ENCODE measurements around the gene KIAA0753. TPM values are rescaled to one million over a fixed set of nuclear protein-coding genes. Genes with fewer than 3 reads are reported as not detected.

KIAA0753 gene
- total RNA-seq, 6 experiments from 2014 or later = 3.7 to 6.5 (median 4.9) TPM

DNA sequence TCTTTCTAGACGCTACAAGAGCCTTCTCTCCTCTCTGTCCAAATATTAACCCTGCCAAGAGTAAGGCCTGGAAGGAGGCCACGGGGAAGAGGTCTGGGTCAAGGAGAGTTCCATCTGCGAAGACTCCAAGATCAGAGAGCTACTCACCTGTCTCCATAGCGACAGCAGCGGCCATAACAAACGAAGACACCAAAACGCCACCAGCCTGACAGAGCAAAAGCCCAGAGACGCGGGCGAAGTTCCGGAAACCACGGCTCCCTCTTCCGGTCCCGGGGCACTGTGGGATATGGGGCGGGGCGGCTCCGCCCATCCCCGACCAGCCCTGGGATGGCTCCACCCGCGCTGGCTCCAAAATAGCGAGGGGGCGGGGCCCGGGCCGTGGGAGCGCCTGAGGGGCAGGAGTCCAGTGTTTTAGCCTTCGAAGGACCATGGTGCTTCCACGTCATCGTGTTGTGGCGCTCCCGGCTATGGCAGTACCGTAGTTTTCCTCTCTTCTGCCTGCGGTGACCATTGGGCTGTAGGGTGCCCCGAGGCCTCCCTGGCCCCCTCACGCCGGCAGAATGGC is 10.9 kb upstream of the KIAA0753 start, which contains the start of the genes C17orf100 and MED31:
C17orf100 (plus strand) TSS at position 409 of the 565 bp plus-strand sequence; CDS start at position 561, 152 bp downstream.
MED31 (minus strand) TSS at position 252 of the 565 bp plus-strand sequence; CDS start at position 175, 77 bp downstream.
- H3K4me3 ChIP-seq = peak within 1 kb of the TSS; percentile 65 to 91 (median 72)
- no peaks in the 10 kb centered on the region for H3K27me3 ChIP-seq
- peak within 1 kb of the TSS; percentile 82 to 96 (median 83) for H3K27ac ChIP-seq
- H3K4me1 ChIP-seq = peaks cover 0 to 36% (median 12%) of the 10 kb centered on the region in 4 donors
- peak; percentile 97 to 98 (median 97) for DNase-seq
- 0% methylated on average over 1 of the region's 35 CpGs for WGBS (ENCODE audit: insufficient coverage, low coverage, low lambda C conversion rate, missing lambda C conversion rate)
- peaks cover 0 to 21% (median 3%) of the 10 kb centered on the region in 4 donors for H3K36me3 ChIP-seq
- peak; percentile 83 for TF ChIP-seq POLR2A (IDR thresholded peaks at IDR 0.05)
- TF ChIP-seq, protein P1, sequence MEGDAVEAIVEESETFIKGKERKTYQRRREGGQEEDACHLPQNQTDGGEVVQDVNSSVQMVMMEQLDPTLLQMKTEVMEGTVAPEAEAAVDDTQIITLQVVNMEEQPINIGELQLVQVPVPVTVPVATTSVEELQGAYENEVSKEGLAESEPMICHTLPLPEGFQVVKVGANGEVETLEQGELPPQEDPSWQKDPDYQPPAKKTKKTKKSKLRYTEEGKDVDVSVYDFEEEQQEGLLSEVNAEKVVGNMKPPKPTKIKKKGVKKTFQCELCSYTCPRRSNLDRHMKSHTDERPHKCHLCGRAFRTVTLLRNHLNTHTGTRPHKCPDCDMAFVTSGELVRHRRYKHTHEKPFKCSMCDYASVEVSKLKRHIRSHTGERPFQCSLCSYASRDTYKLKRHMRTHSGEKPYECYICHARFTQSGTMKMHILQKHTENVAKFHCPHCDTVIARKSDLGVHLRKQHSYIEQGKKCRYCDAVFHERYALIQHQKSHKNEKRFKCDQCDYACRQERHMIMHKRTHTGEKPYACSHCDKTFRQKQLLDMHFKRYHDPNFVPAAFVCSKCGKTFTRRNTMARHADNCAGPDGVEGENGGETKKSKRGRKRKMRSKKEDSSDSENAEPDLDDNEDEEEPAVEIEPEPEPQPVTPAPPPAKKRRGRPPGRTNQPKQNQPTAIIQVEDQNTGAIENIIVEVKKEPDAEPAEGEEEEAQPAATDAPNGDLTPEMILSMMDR (IDR thresholded peaks at IDR 0.05) = no peak
- no peaks in the 10 kb centered on the region for H3K9me3 ChIP-seq
- intact Hi-C loops (cut with DNase I) = no loop called here
- peak; percentile 94 to 98 (median 96) for ATAC-seq

DNA sequence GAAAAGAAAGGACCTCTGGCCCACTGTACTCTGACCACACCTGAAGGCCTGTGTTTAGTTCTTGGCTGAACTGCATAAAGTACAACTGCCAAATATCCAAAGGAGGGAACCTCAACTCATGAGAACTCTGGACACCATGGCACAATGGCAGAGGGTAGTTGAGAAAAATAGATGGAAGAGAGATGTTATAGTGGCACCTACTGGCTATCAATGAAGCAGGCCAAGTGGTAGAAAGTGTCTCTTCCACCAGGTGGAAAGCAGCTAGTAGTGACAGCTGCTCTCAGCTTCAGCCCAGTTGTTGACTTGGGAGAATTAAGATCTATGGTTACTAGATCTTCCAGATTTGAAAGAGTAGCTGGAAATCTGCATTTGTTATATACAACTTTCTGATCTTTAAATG is 7.7 kb upstream of the KIAA0753 start:
- no peak overlapping the region for H3K27ac ChIP-seq
- no peak for ATAC-seq
- no peaks in the 10 kb centered on the region for H3K27me3 ChIP-seq
- no peaks in the 10 kb centered on the region for H3K9me3 ChIP-seq
- TF ChIP-seq, protein P1 (IDR thresholded peaks at IDR 0.05) = peak; percentile 21 to 35 (median 32)
- no peak for TF ChIP-seq POLR2A (IDR thresholded peaks at IDR 0.05)
- intact Hi-C loops (cut with DNase I) = no loop called here
- no peak overlapping the region for H3K4me3 ChIP-seq
- no peak for DNase-seq
- H3K4me1 ChIP-seq = peaks cover 0 to 38% (median 7%) of the 10 kb centered on the region in 4 donors
- H3K36me3 ChIP-seq = peaks cover 0 to 39% (median 5%) of the 10 kb centered on the region in 4 donors

DNA sequence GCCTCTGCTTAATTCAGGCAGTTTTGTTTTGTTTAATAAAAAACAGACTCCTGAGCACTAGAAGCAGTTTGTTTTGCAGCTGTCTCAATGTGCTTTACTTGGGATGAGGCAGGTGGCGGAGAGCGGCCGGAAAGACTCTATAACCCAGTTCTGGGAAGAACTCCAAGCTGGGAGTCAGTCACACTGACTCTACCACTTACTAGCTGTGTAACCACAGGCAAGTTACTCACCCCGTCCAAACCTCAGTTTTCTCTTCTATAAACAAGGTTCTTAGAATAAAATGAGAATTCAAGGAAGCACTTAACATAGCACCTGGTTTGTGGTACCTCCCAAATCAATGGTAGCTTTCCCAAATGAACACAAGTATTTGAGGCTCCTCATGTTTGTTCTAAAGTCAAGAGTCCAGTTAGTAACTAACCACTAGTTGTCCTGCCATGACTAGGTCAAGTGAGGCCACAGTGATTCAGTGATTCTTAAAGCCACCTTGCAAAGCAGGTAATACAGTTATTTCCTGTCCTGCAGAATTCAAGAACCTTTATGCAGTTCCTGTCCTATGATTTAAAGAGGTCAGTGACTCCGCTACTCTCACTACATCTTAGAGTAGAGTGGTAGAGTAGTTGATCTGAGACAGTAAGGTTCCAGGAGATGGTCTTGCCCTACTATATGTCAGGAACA is 3.1 kb upstream of the KIAA0753 start:
- intact Hi-C loops (cut with DNase I) = no loop called here
- 100% methylated on average over 4 of the region's 5 CpGs for WGBS (ENCODE audit: insufficient coverage, low coverage, low lambda C conversion rate, missing lambda C conversion rate)
- no peak for TF ChIP-seq POLR2A (IDR thresholded peaks at IDR 0.05)
- TF ChIP-seq, protein P1 (IDR thresholded peaks at IDR 0.05) = no peak
- peaks cover 0 to 27% (median 7%) of the 10 kb centered on the region in 4 donors for H3K36me3 ChIP-seq
- no peaks in the 10 kb centered on the region for H3K9me3 ChIP-seq
- H3K4me1 ChIP-seq = peaks cover 0 to 40% (median 10%) of the 10 kb centered on the region in 4 donors
- no peak overlapping the region for H3K4me3 ChIP-seq
- no peak for DNase-seq
- ATAC-seq = no peak
- H3K27me3 ChIP-seq = no peaks in the 10 kb centered on the region
- no peak overlapping the region for H3K27ac ChIP-seq

DNA sequence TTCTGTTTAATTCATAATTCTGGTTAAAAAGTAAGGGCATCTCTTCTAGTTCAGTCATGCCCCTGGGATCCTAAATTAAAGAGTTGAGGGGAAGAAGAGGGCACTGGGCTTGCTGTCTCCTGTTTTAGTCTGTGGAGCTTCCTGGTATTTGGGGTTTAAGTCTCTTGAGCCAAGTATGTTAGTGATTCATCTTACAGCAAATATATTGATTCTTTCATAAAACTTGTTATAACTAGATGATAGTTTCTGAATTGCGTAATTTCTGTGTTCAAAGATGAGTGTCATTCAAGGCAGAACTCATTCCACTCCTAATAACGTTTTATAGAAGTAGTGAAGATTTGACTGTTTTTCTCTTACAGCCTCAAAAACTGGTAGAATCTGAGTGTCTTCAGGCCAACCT is 2.1 kb upstream of the KIAA0753 start:
- Histone ChIP-seq H3K9me3 (no peaks in the 10 kb centered on the region), H3K27me3 (no peaks in the 10 kb centered on the region), H3K4me1 (peaks cover 0 to 31% (median 9%) of the 10 kb centered on the region in 4 donors), H3K4me3 (no peak overlapping the region), H3K36me3 (peaks cover 0 to 22% (median 4%) of the 10 kb centered on the region in 4 donors), H3K27ac (no peak overlapping the region)
- TF ChIP-seq, protein P1 (IDR thresholded peaks at IDR 0.05) = no peak
- TF ChIP-seq POLR2A (IDR thresholded peaks at IDR 0.05) = no peak
- ATAC-seq (peak in 1 of 4 donors; percentile 27), DNase-seq (no peak)
- intact Hi-C loops (cut with DNase I) = no loop called here
- 5% methylated on average over 2 of the region's 2 CpGs for WGBS (ENCODE audit: insufficient coverage, low coverage, low lambda C conversion rate, missing lambda C conversion rate)
